Epithelial cell of esophagus (primary cell): ENCODE measurements around the gene PRTN3.
"Not testable (repeated sequence)": the region's sequence is repeated elsewhere in the genome, so short reads cannot be mapped to it uniquely, and the experiment has no call there.

Experiments used
- DNase-seq: peaks from one replicate; pipeline ENCODE4 v3.0.0; 2010; ENCODE audit warnings: low read depth
- H3K4me3 ChIP-seq: 2 replicates; pipeline ENCODE4 v1.5.1; 2011; ENCODE audit warnings: mild to moderate bottlenecking, low read length, control low read depth
- CTCF ChIP-seq: IDR thresholded peaks from 2 replicates; pipeline ENCODE4 v1.5.1; 2011; ENCODE audit warnings: low read depth, mild to moderate bottlenecking, low read length, control low read depth, inconsistent platforms; ENCODE audit not compliant: insufficient read depth; ENCODE audit errors: missing control alignments

Gene PRTN3

GRCh38 chr19:890831-891230 lies 50.0 kb downstream of the PRTN3 start:
- no peak for TF ChIP-seq CTCF
- no peak overlapping the region for H3K4me3 ChIP-seq
- no peak for DNase-seq

GRCh38 chr19:891421-892200 lies 50.8 kb downstream of the PRTN3 start:
- not testable (repeated sequence) for DNase-seq
- H3K4me3 ChIP-seq, result peak overlapping the region; percentile 79

GRCh38 chr19:892243-892893 lies 51.6 kb downstream of the PRTN3 start:
- DNase-seq, result no peak
- TF ChIP-seq CTCF, result no peak
- H3K4me3 ChIP-seq, result peak overlapping the region; percentile 79

- peak within 1 kb of the TSS; percentile 79 for H3K4me3 ChIP-seq
- peak; percentile 95 for DNase-seq
- no peak for TF ChIP-seq CTCF
These were observed 52.3 kb downstream of the PRTN3 start, which contains the start of the genes MED16 and RNU6-9 for GRCh38 chr19:892894-893689. Gene MED16, minus strand, starts transcription at chr19:893187. Its CDS starts 2,056 bp downstream, at chr19:891131. Gene RNU6-9, plus strand, starts transcription at chr19:893484.

GRCh38 chr19:896434-896833 lies 55.6 kb downstream of the PRTN3 start:
- no peak for TF ChIP-seq CTCF
- DNase-seq, result no peak
- H3K4me3 ChIP-seq, result no peak overlapping the region

- TF ChIP-seq CTCF, result no peak
- H3K4me3 ChIP-seq, result no peak overlapping the region
- no peak for DNase-seq
These were observed 56.2 kb downstream of the PRTN3 start for GRCh38 chr19:896999-897398.

- no peak for TF ChIP-seq CTCF
- no peak for DNase-seq
- H3K4me3 ChIP-seq, result no peak overlapping the region
These were observed 56.7 kb downstream of the PRTN3 start for GRCh38 chr19:897442-898039.
